ENCODE data around the gene CTRB1. TPM values are rescaled to one million over a fixed set of nuclear protein-coding genes. Genes with fewer than 3 reads are reported as not detected.
A peak's percentile ranks its signal among the peaks of the same experiment; 100 is the strongest.

Gene CTRB1
- total RNA-seq, 2 donors from 2014 or later = 14,932 to 20,352 TPM

DNA sequence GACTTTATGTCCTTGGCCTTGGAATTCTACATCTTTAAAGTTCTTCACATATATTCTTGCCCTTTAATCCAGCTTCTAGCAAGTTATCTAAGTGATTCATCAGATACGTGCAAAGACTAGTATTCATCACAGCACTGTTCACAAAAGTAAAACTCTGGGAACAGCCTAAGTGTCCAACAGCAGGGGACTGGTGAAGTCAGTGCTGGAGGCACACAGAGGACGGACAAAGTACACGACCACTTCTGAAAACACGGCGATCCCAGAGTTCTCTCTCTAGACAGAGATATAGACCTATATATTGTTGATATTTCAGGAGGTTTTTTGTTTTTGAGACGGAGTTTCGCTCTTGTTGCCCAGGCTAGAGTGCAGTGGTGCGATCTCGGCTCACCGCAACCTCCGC, 12.8 kb downstream of the CTRB1 start:
- no peak for ATAC-seq
- Histone ChIP-seq H3K36me3 (replicated peaks in 1 of 2; ENCODE audit: insufficient read depth in 1 of 2, low read depth in 2 of 2) (peaks cover 2 to 13% of the 10 kb centered on the region in 2 donors), H3K4me3 (no peak overlapping the region), H3K4me1 (peaks cover 54% of the 10 kb centered on the region), H3K27me3 (no peaks in the 10 kb centered on the region), H3K27ac (peak overlapping the region in 3 of 4 donors; percentile 88 to 95 (median 90)), H3K9me3 (no peaks in the 10 kb centered on the region)
- TF ChIP-seq POLR2A (IDR thresholded peaks at IDR 0.05) = no peak
- TF ChIP-seq, protein P1, sequence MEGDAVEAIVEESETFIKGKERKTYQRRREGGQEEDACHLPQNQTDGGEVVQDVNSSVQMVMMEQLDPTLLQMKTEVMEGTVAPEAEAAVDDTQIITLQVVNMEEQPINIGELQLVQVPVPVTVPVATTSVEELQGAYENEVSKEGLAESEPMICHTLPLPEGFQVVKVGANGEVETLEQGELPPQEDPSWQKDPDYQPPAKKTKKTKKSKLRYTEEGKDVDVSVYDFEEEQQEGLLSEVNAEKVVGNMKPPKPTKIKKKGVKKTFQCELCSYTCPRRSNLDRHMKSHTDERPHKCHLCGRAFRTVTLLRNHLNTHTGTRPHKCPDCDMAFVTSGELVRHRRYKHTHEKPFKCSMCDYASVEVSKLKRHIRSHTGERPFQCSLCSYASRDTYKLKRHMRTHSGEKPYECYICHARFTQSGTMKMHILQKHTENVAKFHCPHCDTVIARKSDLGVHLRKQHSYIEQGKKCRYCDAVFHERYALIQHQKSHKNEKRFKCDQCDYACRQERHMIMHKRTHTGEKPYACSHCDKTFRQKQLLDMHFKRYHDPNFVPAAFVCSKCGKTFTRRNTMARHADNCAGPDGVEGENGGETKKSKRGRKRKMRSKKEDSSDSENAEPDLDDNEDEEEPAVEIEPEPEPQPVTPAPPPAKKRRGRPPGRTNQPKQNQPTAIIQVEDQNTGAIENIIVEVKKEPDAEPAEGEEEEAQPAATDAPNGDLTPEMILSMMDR (IDR thresholded peaks at IDR 0.05) = no peak
- intact Hi-C loops (cut with DNase I) = no loop called here
- no peak for DNase-seq
- 65 to 80% methylated on average over 11 of the region's 11 CpGs for WGBS, 2 donors

DNA sequence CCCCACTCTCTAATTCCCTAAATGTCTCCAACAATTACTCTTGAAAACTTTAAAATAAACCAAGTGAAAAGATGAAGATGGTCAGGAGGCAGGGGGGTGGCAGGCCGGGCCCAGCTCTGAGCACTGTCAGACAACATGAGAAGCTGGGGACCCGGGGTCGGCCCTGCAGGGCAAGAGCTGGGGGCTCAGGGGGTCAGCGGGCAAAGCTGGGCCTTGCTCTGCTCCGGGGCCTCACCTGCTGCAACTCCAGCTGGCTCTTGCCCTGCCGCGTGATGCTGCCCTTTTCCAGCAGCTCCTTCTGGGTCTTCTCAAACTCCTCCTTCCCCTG, 14.8 kb downstream of the CTRB1 start:
- 38 to 39% methylated on average over 4 to 7 of the region's 7 CpGs for WGBS, 2 donors
- TF ChIP-seq POLR2A (IDR thresholded peaks at IDR 0.05) = no peak
- TF ChIP-seq, protein P1 (IDR thresholded peaks at IDR 0.05) = no peak
- DNase-seq (no peak), ATAC-seq (no peak)
- no peak overlapping the region for H3K4me3 ChIP-seq
- peaks cover 54% of the 10 kb centered on the region for H3K4me1 ChIP-seq
- H3K9me3 ChIP-seq = no peaks in the 10 kb centered on the region
- peak overlapping the region in 3 of 4 donors; percentile 48 to 61 (median 53) for H3K27ac ChIP-seq
- intact Hi-C loops (cut with DNase I) = no loop called here
- H3K36me3 ChIP-seq (replicated peaks in 1 of 2; ENCODE audit: insufficient read depth in 1 of 2, low read depth in 2 of 2) = peaks cover 2 to 13% of the 10 kb centered on the region in 2 donors
- H3K27me3 ChIP-seq = no peaks in the 10 kb centered on the region

DNA sequence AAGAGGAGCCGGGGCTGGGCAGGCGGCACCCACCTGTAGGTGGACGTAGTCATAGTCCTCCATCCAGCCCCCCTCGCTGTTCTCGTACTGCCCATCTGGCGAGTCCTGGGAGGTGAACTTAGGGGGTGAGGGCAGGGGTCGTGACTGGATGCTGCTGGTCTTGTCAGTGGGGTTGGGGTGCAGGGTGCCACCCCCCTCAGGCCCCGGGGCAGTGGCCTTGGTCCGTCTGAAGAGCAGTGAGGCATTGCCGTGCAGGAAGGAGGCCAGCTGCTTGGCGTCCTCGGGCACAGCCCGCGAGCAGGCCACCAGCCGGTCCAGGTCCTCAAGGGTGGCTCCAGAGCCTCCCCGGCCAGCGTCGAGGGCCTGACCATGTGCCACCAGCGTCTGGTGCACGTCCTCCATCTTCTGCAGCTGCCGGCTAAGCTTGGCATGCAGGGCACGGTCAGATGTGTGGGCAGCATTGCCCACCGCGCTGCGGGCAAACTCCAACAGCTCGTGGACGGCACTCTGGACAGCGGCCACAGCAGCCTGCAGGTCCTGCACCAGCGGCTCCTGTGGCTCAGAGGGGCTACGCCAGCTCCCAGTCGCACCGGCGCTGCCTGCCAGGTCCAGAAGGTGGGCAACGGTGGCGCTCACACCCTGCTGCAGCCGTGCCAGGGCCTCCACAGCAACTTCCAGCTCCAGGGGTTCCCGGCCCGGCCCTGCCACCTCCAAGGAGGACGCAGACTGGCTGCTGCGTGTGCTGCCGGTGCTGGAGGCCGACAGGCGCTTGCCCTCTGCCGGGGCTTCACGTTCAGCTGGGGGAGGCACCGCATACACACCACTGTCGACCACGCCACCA, 16.3 kb downstream of the CTRB1 start:
- DNase-seq (peak in 1 of 4 donors; percentile 29), ATAC-seq (no peak)
- Histone ChIP-seq H3K27ac (peak overlapping the region in 2 of 4 donors; percentile 48 to 61), H3K27me3 (no peaks in the 10 kb centered on the region), H3K36me3 (replicated peaks in 1 of 2; ENCODE audit: insufficient read depth in 1 of 2, low read depth in 2 of 2) (no peaks in the 10 kb centered on the region), H3K4me1 (peaks cover 54% of the 10 kb centered on the region), H3K4me3 (no peak overlapping the region), H3K9me3 (no peaks in the 10 kb centered on the region)
- whole genome bisulfite sequencing, 2 donors = 73 to 88% methylated on average over 7 to 39 of the region's 48 CpGs
- intact Hi-C loops (cut with DNase I) = loop anchor here (5.0 kb wide), 1 partner anchor 152 kb away; no protein-coding TSS in a partner anchor
- TF ChIP-seq, protein P1 (IDR thresholded peaks at IDR 0.05) = no peak
- TF ChIP-seq POLR2A (IDR thresholded peaks at IDR 0.05) = no peak

DNA sequence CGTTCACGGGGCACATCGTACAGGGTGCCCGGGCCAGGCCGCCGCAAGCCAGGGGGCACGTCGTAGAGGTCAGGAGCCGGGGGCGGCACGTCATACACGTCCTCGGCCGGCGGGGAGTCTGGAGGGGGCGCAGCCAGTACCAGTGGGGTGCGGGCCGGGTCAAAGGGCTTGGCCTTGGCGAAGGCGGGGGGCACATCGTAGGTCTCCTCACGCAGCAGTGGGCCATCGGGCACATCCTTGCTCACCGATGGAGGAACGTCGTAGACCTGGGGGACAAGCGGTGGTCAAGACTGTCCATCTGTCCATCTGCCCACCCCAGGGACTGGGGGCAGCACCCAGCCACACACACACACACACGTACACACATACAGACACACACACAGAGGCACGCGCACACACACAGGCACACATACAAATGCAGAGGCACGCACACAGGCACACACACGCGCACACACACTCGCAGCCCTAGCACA, 17.0 kb downstream of the CTRB1 start:
- H3K4me1 ChIP-seq = peaks cover 49% of the 10 kb centered on the region
- TF ChIP-seq POLR2A (IDR thresholded peaks at IDR 0.05) = no peak
- TF ChIP-seq, protein P1 (IDR thresholded peaks at IDR 0.05) = no peak

More for the DNA sequence above, 17.0 kb downstream of the CTRB1 start:
- Histone ChIP-seq H3K36me3 (replicated peaks in 1 of 2; ENCODE audit: insufficient read depth in 1 of 2, low read depth in 2 of 2) (no peaks in the 10 kb centered on the region), H3K9me3 (no peaks in the 10 kb centered on the region), H3K27ac (no peak overlapping the region), H3K4me3 (no peak overlapping the region), H3K27me3 (no peaks in the 10 kb centered on the region)
- intact Hi-C loops (cut with DNase I) = loop anchor here (5.0 kb wide), 1 partner anchor 152 kb away; no protein-coding TSS in a partner anchor
- DNase-seq = no peak
- no peak for ATAC-seq
- 93 to 99% methylated on average over 24 to 34 of the region's 34 CpGs for WGBS, 2 donors
